ENCODE results near the gene BABAM2. TPM values are rescaled to one million over a fixed set of nuclear protein-coding genes. Genes with fewer than 3 reads are reported as not detected.

BABAM2 gene
- polyA plus RNA-seq, 3 donors = 33.2 to 52.8 (median 49.3) TPM

GRCh38 chr2:27852691-27853090, 37.8 kb upstream of the BABAM2 start:
- no peak overlapping the region for H3K27ac ChIP-seq (ENCODE audit: low read depth in 1 of 2, low read length in 2 of 2)
- intact Hi-C loops (cut with micrococcal nuclease) = no loop called here
- no peaks in the 10 kb centered on the region for H3K79me2 ChIP-seq (ENCODE audit: insufficient read depth, low read length)
- H3K9ac ChIP-seq (ENCODE audit: insufficient read depth, low read length, poor library complexity, severe bottlenecking) = no peak overlapping the region
- H3K9me3 ChIP-seq (replicated peaks in 1 of 2; ENCODE audit: control insufficient read depth in 1 of 2, insufficient read depth in 1 of 2, low read length in 2 of 2) = no peaks in the 10 kb centered on the region
- H3K4me3 Mint-ChIP-seq = no peak overlapping the region
- H3K27me3 ChIP-seq (ENCODE audit: control insufficient read depth in 2 of 2, insufficient read depth in 2 of 2, low read length in 2 of 2) = no peaks in the 10 kb centered on the region
- peaks cover 0 to 2% of the 10 kb centered on the region in 2 donors for H3K36me3 Mint-ChIP-seq
- H2AFZ ChIP-seq (ENCODE audit: insufficient read depth, low read depth, low read length, poor library complexity, severe bottlenecking) = no peak overlapping the region
- no peak for TF ChIP-seq CTCF (IDR thresholded peaks at IDR 0.05)
- H3K4me3 ChIP-seq (replicated peaks in 1 of 3; ENCODE audit: low read depth in 2 of 3, low read length in 3 of 3) = no peak overlapping the region
- no peaks in the 10 kb centered on the region for H3K27me3 Mint-ChIP-seq (ENCODE audit: low read depth in 3 of 3)
- H4K20me1 ChIP-seq (ENCODE audit: insufficient read depth, low read length) = no peaks in the 10 kb centered on the region
- H3K27ac Mint-ChIP-seq = no peak overlapping the region
- H3K4me2 ChIP-seq (replicated peaks; ENCODE audit: extremely low read depth, low read length, poor library complexity, severe bottlenecking) = no peak overlapping the region
- peaks cover 25% of the 10 kb centered on the region for H3K4me1 Mint-ChIP-seq
- peaks cover 15 to 18% of the 10 kb centered on the region in 2 donors for H3K4me1 ChIP-seq (ENCODE audit: control insufficient read depth in 1 of 2, insufficient read depth in 2 of 2, low read length in 2 of 2)
- WGBS (ENCODE audit: insufficient coverage) = no CpG with 5 or more reads among the region's 1 CpG
- H3K36me3 ChIP-seq (replicated peaks in 1 of 2; ENCODE audit: control insufficient read depth in 1 of 2, insufficient read depth in 2 of 2, low read length in 2 of 2) = no peaks in the 10 kb centered on the region
- no peak for DNase-seq
- H3K9me3 Mint-ChIP-seq = peaks cover 0 to 4% (median 0%) of the 10 kb centered on the region in 7 donors

- WGBS (ENCODE audit: insufficient coverage) = 83% methylated on average over 2 of the region's 3 CpGs
- no peak overlapping the region for H3K4me3 Mint-ChIP-seq
These were observed 36.2 kb upstream of the BABAM2 start for GRCh38 chr2:27854229-27854862.

More at GRCh38 chr2:27854229-27854862, 36.2 kb upstream of the BABAM2 start:
- TF ChIP-seq CTCF (IDR thresholded peaks at IDR 0.05) = peak; percentile 42
- H3K4me1 ChIP-seq (ENCODE audit: control insufficient read depth in 1 of 2, insufficient read depth in 2 of 2, low read length in 2 of 2) = peaks cover 20 to 28% of the 10 kb centered on the region in 2 donors
- H4K20me1 ChIP-seq (ENCODE audit: insufficient read depth, low read length) = no peaks in the 10 kb centered on the region
- peaks cover 29% of the 10 kb centered on the region for H3K4me1 Mint-ChIP-seq
- intact Hi-C loops (cut with micrococcal nuclease) = no loop called here
- H3K9ac ChIP-seq (ENCODE audit: insufficient read depth, low read length, poor library complexity, severe bottlenecking) = no peak overlapping the region
- H3K9me3 Mint-ChIP-seq = peaks cover 0 to 7% (median 0%) of the 10 kb centered on the region in 7 donors
- peak; percentile 51 to 71 (median 63) for DNase-seq
- H3K27ac ChIP-seq (ENCODE audit: low read depth in 1 of 2, low read length in 2 of 2) = no peak overlapping the region
- no peaks in the 10 kb centered on the region for H3K36me3 ChIP-seq (replicated peaks in 1 of 2; ENCODE audit: control insufficient read depth in 1 of 2, insufficient read depth in 2 of 2, low read length in 2 of 2)
- no peaks in the 10 kb centered on the region for H3K27me3 Mint-ChIP-seq (ENCODE audit: low read depth in 3 of 3)
- H3K4me3 ChIP-seq (replicated peaks in 1 of 3; ENCODE audit: low read depth in 2 of 3, low read length in 3 of 3) = no peak overlapping the region
- H3K36me3 Mint-ChIP-seq = peaks cover 0 to 2% of the 10 kb centered on the region in 2 donors
- peak overlapping the region; percentile 9 for H3K4me2 ChIP-seq (replicated peaks; ENCODE audit: extremely low read depth, low read length, poor library complexity, severe bottlenecking)
- no peaks in the 10 kb centered on the region for H3K79me2 ChIP-seq (ENCODE audit: insufficient read depth, low read length)
- H3K27me3 ChIP-seq (ENCODE audit: control insufficient read depth in 2 of 2, insufficient read depth in 2 of 2, low read length in 2 of 2) = no peaks in the 10 kb centered on the region
- H2AFZ ChIP-seq (ENCODE audit: insufficient read depth, low read depth, low read length, poor library complexity, severe bottlenecking) = no peak overlapping the region
- H3K27ac Mint-ChIP-seq = peak overlapping the region in 2 of 7 donors; percentile 15 to 68
- H3K9me3 ChIP-seq (replicated peaks in 1 of 2; ENCODE audit: control insufficient read depth in 1 of 2, insufficient read depth in 1 of 2, low read length in 2 of 2) = no peaks in the 10 kb centered on the region
